Cardiac fibroblast (primary cell): ENCODE measurements around the gene SCMH1.

Experiments used
- DNase-seq, 2 donors: peaks; one replicate each; pipeline versions ENCODE4 v3.0.0 to v3.0.0-alpha.2; 2010; ENCODE audit warnings: low read depth in 2 of 2
- H3K4me3 ChIP-seq, 2 donors: replicated peaks in 1 of 2; 1 replicate in 1 of 2; 2 replicates in 1 of 2; pipeline ENCODE4 v1.5.1; 2011; ENCODE audit warnings: low read depth in 2 of 2, low read length in 2 of 2, mild to moderate bottlenecking in 2 of 2, moderate library complexity in 1 of 2
- CTCF ChIP-seq: IDR thresholded peaks from one replicate; pipeline ENCODE4 v1.5.1; 2011; ENCODE audit warnings: low read depth, mild to moderate bottlenecking, low read length, inconsistent platforms

The SCMH1 gene

DNA sequence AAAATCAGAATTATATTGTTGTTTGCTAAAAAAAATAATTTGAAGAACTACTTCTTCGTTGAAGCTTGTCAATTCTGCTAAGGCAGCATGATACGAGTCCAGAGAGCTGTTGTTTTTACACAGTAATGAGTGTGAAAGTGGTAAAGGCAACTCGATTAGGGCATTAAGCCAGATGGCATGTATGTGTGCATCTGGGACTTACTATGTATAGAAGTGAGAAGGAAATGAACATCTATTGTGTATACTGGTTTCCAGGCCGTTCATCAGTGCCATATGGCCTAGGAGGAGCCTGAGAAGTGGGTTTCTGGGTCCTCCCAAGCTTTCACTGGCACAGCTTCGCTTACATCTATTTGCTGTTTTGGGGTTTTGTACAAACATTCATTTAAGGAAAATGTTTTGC lies 256.9 kb downstream of the SCMH1 start:
- DNase-seq, result no peak
- TF ChIP-seq CTCF, result no peak
- H3K4me3 ChIP-seq, result no peak overlapping the region

GRCh38 chr1:40984531-40984930 lies 257.6 kb downstream of the SCMH1 start:
- no peak for DNase-seq
- TF ChIP-seq CTCF, result no peak
- H3K4me3 ChIP-seq, result no peak overlapping the region

GRCh38 chr1:40984066-40984465 lies 258.0 kb downstream of the SCMH1 start:
- peak; percentile 36 to 79 for DNase-seq
- H3K4me3 ChIP-seq, result no peak overlapping the region

DNA sequence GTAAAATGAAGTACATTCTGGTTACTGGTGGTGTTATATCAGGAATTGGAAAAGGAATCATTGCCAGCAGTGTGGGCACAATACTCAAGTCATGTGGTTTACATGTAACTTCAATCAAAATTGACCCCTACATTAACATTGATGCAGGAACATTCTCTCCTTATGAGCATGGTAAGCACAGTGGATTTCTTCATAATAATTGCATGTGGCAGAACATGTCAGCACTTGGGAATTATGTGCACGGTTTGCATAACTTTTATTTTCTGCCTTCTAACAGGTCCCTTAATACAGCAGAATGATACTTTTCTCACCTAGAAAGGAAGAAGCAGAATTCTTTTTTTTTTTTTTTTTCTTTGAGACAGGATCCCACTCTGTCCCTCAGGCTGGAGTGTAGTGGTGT lies 258.8 kb downstream of the SCMH1 start:
- DNase-seq, result peak in 1 of 2 donors; percentile 20
- no peak for TF ChIP-seq CTCF
- H3K4me3 ChIP-seq, result no peak overlapping the region

More at GRCh38 chr1:40984066-40984465, 258.0 kb downstream of the SCMH1 start:
- no peak for TF ChIP-seq CTCF

DNA sequence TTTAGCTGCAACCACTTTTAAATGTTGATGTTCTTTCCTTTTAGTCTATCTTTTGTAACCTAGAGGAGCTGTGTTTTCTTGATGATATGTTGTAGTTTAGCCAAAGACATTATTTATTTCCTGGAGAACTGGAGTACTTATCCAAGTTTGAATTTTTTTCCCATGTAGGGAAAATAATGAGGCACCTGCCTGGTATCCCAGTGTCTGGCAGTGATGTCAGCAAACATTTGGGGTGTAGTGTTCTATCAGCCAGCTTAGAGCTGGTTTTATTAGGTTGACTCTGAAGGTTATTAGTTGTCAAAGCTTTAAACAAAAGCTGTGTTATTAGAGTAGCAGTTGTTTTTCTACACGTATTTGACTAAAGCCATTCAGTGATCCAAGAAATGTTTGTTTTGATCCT lies 259.4 kb downstream of the SCMH1 start:
- no peak for TF ChIP-seq CTCF
- DNase-seq, result no peak
- no peak overlapping the region for H3K4me3 ChIP-seq

GRCh38 chr1:40981691-40982448 lies 260.2 kb downstream of the SCMH1 start:
- no peak for TF ChIP-seq CTCF
- DNase-seq, result peak; percentile 29 to 64
- H3K4me3 ChIP-seq, result peak overlapping the region in 1 of 2 donors; percentile 76
